ENCODE results near the gene GCA.

Gene GCA

DNA sequence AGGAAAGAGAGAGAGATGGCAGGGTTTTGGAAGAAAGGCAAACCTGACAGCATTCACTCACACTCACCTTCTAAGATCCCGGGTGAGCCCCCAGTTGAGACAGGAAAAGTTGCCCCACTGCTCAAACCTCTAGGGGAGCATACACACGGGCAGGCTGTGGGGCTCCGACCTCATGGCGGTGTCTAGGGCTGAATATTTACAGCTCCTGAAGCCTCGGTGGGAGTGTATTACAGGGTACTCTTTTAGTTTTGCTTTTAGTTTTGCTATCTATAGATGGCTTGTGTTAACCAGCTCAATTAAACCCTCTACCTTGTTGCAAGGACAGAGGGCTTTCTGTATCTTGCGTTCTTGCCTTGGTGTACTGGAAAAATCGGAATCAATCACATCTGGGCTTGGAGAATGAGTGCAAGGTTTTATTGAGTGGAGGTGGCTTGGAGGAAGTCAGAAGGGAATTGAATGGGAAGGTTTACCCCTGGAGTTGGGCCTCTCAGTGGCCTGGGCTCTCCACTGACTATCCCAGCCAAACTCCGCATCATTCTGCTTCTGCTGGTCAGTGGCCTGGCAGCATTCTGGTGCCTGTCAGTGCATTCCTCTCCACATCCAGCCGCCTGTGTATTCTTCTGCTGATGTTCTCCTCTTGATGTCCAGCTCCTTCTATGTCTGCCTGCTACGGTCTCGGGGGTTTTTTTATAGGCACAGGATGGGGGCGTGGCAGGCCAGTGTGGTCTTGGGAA lies 15.3 kb upstream of the GCA start:
- no peaks in the 10 kb centered on the region for H3K27me3 ChIP-seq (ENCODE audit: insufficient read depth, insufficient read length)
- H3K36me3 ChIP-seq (ENCODE audit: insufficient read depth, insufficient read length, low read length), result no peaks in the 10 kb centered on the region
- no peak overlapping the region for H3K4me3 ChIP-seq (ENCODE audit: insufficient read length, low read depth)
- H3K9ac ChIP-seq (ENCODE audit: insufficient read length, low read depth), result no peak overlapping the region
- H3K4me1 ChIP-seq (ENCODE audit: insufficient read depth, insufficient read length), result no peaks in the 10 kb centered on the region
- no peaks in the 10 kb centered on the region; the same call in 1 of the 2 replicates for H3K9me3 ChIP-seq (ENCODE audit: insufficient read depth, low read length)
- no peak for TF ChIP-seq SUZ12 (IDR thresholded peaks at IDR 0.05; ENCODE audit: extremely low read depth, insufficient read depth, insufficient read length)
- no peak for TF ChIP-seq YY1 (IDR thresholded peaks at IDR 0.05; ENCODE audit: insufficient read depth, insufficient read length)
- TF ChIP-seq ZNF274 (IDR thresholded peaks at IDR 0.05; ENCODE audit: low read depth, low read length), result no peak
- no peak for DNase-seq (ENCODE audit: low read depth, low spot score)

DNA sequence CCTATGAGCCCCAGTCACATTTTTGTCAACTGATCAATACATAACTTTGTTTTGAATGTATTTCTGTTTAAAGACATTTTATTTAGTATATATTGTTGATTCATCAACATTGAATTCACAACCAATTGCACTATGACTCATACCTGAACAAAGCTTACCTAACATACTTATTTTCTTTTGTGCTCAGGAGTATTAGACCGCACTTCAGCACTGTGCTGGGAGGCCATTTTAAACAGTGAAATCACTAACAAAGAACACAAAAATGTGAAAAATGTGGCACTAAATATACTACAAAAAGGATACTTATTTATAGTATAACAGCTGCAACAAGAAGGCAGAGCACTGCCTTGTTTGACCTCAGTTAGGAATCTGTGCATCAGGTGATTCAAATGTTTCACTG lies 13.1 kb upstream of the GCA start:
- no peak for DNase-seq (ENCODE audit: low read depth, low spot score)
- Histone ChIP-seq H3K4me1 (ENCODE audit: insufficient read depth, insufficient read length) (no peaks in the 10 kb centered on the region), H3K36me3 (ENCODE audit: insufficient read depth, insufficient read length, low read length) (no peaks in the 10 kb centered on the region), H3K9me3 (ENCODE audit: insufficient read depth, low read length) (no peaks in the 10 kb centered on the region; the same call in 1 of the 2 replicates), H3K9ac (ENCODE audit: insufficient read length, low read depth) (no peak overlapping the region), H3K4me3 (ENCODE audit: insufficient read length, low read depth) (no peak overlapping the region), H3K27me3 (ENCODE audit: insufficient read depth, insufficient read length) (no peaks in the 10 kb centered on the region)
- no peak for TF ChIP-seq YY1 (IDR thresholded peaks at IDR 0.05; ENCODE audit: insufficient read depth, insufficient read length)
- TF ChIP-seq SUZ12 (IDR thresholded peaks at IDR 0.05; ENCODE audit: extremely low read depth, insufficient read depth, insufficient read length), result no peak
- TF ChIP-seq ZNF274 (IDR thresholded peaks at IDR 0.05; ENCODE audit: low read depth, low read length), result no peak

GRCh38 chr2:162333968-162334367 lies 10.0 kb upstream of the GCA start:
- H3K36me3 ChIP-seq (ENCODE audit: insufficient read depth, insufficient read length, low read length), result no peaks in the 10 kb centered on the region
- H3K9ac ChIP-seq (ENCODE audit: insufficient read length, low read depth), result no peak overlapping the region

GRCh38 chr2:162337868-162338267 lies 6.1 kb upstream of the GCA start:
- no peaks in the 10 kb centered on the region for H3K9me3 ChIP-seq (ENCODE audit: insufficient read depth, low read length)
- H3K36me3 ChIP-seq (ENCODE audit: insufficient read depth, insufficient read length, low read length), result no peaks in the 10 kb centered on the region
- no peaks in the 10 kb centered on the region for H3K4me1 ChIP-seq (ENCODE audit: insufficient read depth, insufficient read length)
- TF ChIP-seq SUZ12 (IDR thresholded peaks at IDR 0.05; ENCODE audit: extremely low read depth, insufficient read depth, insufficient read length) (no peak), ZNF274 (IDR thresholded peaks at IDR 0.05; ENCODE audit: low read depth, low read length) (no peak), YY1 (IDR thresholded peaks at IDR 0.05; ENCODE audit: insufficient read depth, insufficient read length) (no peak)
- H3K27me3 ChIP-seq (ENCODE audit: insufficient read depth, insufficient read length), result no peaks in the 10 kb centered on the region
- H3K4me3 ChIP-seq (ENCODE audit: insufficient read length, low read depth), result no peak overlapping the region
- no peak overlapping the region for H3K9ac ChIP-seq (ENCODE audit: insufficient read length, low read depth)
- no peak for DNase-seq (ENCODE audit: low read depth, low spot score)

More at GRCh38 chr2:162333968-162334367, 10.0 kb upstream of the GCA start:
- H3K4me3 ChIP-seq (ENCODE audit: insufficient read length, low read depth), result no peak overlapping the region
- peak; percentile 15 for DNase-seq (ENCODE audit: low read depth, low spot score)
- H3K27me3 ChIP-seq (ENCODE audit: insufficient read depth, insufficient read length), result no peaks in the 10 kb centered on the region
- H3K9me3 ChIP-seq (ENCODE audit: insufficient read depth, low read length), result no peaks in the 10 kb centered on the region
- H3K4me1 ChIP-seq (ENCODE audit: insufficient read depth, insufficient read length), result no peaks in the 10 kb centered on the region
- TF ChIP-seq SUZ12 (IDR thresholded peaks at IDR 0.05; ENCODE audit: extremely low read depth, insufficient read depth, insufficient read length) (no peak), ZNF274 (IDR thresholded peaks at IDR 0.05; ENCODE audit: low read depth, low read length) (no peak), YY1 (IDR thresholded peaks at IDR 0.05; ENCODE audit: insufficient read depth, insufficient read length) (no peak)

DNA sequence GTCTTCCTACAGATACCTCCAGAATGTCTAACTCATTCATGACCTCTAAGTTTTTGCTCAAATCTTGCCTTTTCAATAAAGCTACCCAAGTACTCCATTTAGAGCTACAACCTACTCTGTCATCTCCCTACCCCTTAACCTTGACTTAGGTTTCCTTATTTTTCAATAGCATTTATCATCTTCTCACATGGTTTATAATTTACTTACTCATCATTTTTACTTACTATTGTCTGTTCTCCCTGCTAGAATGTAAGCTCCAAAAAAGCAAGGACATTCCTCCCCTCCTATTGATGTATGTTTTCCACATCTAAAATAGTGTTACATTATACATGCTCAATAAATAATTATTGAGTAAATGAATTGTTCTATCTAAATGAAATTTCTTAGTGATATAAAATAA lies 3.1 kb upstream of the GCA start:
- Histone ChIP-seq H3K9me3 (ENCODE audit: insufficient read depth, low read length) (peaks cover 5% of the 10 kb centered on the region; the same call in 1 of the 2 replicates), H3K27me3 (ENCODE audit: insufficient read depth, insufficient read length) (no peaks in the 10 kb centered on the region), H3K9ac (ENCODE audit: insufficient read length, low read depth) (no peak overlapping the region), H3K4me3 (ENCODE audit: insufficient read length, low read depth) (no peak overlapping the region), H3K36me3 (ENCODE audit: insufficient read depth, insufficient read length, low read length) (no peaks in the 10 kb centered on the region), H3K4me1 (ENCODE audit: insufficient read depth, insufficient read length) (no peaks in the 10 kb centered on the region)
- no peak for TF ChIP-seq YY1 (IDR thresholded peaks at IDR 0.05; ENCODE audit: insufficient read depth, insufficient read length)
- DNase-seq (ENCODE audit: low read depth, low spot score), result no peak

DNA sequence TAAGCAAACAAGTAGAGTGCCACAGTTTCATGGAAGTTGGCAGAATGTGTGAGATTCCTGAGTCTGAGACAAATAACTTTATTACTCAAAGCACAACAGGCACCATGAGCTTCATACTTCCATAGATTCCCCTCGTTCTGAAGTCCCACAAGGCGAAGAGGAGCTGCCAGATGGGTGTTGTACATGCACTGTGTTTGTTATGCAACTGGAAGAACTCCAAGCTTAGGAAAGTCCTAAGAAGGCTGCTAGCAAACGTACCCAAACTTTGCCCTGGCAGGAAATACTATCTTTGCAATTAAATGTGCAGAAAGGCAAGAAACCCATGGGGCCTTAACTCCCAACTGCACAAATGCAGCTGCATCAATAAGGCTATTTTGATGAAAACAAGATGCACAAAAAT lies 1.6 kb upstream of the GCA start:
- Histone ChIP-seq H3K27me3 (ENCODE audit: insufficient read depth, insufficient read length) (no peaks in the 10 kb centered on the region), H3K4me1 (ENCODE audit: insufficient read depth, insufficient read length) (no peaks in the 10 kb centered on the region), H3K36me3 (ENCODE audit: insufficient read depth, insufficient read length, low read length) (no peaks in the 10 kb centered on the region), H3K4me3 (ENCODE audit: insufficient read length, low read depth) (no peak overlapping the region), H3K9ac (ENCODE audit: insufficient read length, low read depth) (no peak overlapping the region), H3K9me3 (ENCODE audit: insufficient read depth, low read length) (peaks cover 5% of the 10 kb centered on the region; the same call in 1 of the 2 replicates)
- TF ChIP-seq ZNF274 (IDR thresholded peaks at IDR 0.05; ENCODE audit: low read depth, low read length), result no peak
- TF ChIP-seq YY1 (IDR thresholded peaks at IDR 0.05; ENCODE audit: insufficient read depth, insufficient read length), result no peak
- TF ChIP-seq SUZ12 (IDR thresholded peaks at IDR 0.05; ENCODE audit: extremely low read depth, insufficient read depth, insufficient read length), result no peak
- no peak for DNase-seq (ENCODE audit: low read depth, low spot score)

- TF ChIP-seq SUZ12 (IDR thresholded peaks at IDR 0.05; ENCODE audit: extremely low read depth, insufficient read depth, insufficient read length), result no peak
- no peak for TF ChIP-seq ZNF274 (IDR thresholded peaks at IDR 0.05; ENCODE audit: low read depth, low read length)
- TF ChIP-seq YY1 (IDR thresholded peaks at IDR 0.05; ENCODE audit: insufficient read depth, insufficient read length), result no peak
- DNase-seq (ENCODE audit: low read depth, low spot score), result no peak
Measured at GRCh38 chr2:162342841-162343240, 1.1 kb upstream of the GCA start.

More at GRCh38 chr2:162342841-162343240, 1.1 kb upstream of the GCA start:
- peaks cover 5% of the 10 kb centered on the region; the same call in 1 of the 2 replicates for H3K9me3 ChIP-seq (ENCODE audit: insufficient read depth, low read length)
- H3K27me3 ChIP-seq (ENCODE audit: insufficient read depth, insufficient read length), result no peaks in the 10 kb centered on the region
- no peaks in the 10 kb centered on the region for H3K36me3 ChIP-seq (ENCODE audit: insufficient read depth, insufficient read length, low read length)
- H3K4me1 ChIP-seq (ENCODE audit: insufficient read depth, insufficient read length), result no peaks in the 10 kb centered on the region
- no peak overlapping the region for H3K9ac ChIP-seq (ENCODE audit: insufficient read length, low read depth)
- no peak overlapping the region for H3K4me3 ChIP-seq (ENCODE audit: insufficient read length, low read depth)

Measured in NT2/D1 (cell line).